Measurements from ENCODE around the gene TRIM47.

TRIM47 gene

DNA sequence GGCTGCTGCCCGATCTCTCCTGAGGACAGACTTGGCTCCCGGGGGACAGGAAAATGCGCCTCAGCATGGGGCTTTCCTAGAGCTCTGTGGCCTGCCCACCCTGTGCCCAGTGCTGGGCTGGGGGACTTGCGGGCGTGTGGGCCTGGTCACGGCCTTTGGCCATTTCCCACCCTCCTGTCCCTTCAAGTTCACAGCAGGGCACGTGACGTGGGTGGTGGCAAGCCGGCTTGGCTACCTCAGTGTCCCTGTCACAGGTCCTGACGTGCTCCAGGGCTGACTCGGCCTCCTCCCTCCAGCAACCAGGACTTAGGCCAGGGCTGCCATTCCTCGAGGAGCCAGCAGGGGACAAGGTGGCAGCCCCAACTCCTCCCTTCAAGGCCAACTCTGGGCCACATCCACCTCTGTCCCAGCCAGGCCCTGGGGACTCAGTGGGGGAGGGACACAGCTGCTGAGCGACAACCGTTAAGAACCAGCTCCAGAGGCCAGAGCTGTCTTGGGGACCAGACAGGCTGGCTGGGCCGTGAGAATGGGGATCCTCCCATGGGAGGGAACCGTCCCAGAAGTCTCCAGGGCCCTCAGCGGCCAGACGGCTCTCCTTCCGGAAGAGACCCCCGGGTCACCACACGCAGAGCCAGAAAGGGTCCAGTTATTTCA lies 33.2 kb downstream of the TRIM47 start:
- peak; percentile 65 to 81 for DNase-seq

DNA sequence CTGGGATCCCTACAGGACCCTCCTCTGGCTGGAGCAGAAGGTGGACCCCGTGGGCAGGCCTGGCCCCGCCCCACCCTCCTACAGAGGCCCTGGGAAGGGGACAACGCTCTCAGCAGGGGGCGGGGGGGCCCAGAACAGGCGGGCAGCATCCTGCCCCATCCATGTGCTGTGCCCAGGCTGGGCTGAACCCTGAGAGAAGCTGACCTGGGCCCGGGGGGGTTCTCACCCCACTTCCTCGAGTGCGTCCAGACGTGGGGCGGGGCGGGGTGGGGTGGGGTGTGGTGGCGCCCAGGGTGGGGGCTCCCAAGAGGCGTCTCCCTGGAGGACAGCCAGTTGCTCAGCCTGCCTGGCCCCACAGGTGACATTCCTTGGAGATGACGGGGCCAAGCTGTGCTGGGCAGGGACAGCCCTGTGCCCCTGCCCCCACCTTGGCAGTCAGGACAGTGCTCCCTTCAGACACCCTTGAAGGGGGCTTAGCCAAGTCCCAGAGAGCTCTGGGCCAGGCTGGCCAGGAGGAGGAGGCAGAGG lies 33.8 kb downstream of the TRIM47 start:
- DNase-seq, result peak in 1 of 2 donors; percentile 39

DNA sequence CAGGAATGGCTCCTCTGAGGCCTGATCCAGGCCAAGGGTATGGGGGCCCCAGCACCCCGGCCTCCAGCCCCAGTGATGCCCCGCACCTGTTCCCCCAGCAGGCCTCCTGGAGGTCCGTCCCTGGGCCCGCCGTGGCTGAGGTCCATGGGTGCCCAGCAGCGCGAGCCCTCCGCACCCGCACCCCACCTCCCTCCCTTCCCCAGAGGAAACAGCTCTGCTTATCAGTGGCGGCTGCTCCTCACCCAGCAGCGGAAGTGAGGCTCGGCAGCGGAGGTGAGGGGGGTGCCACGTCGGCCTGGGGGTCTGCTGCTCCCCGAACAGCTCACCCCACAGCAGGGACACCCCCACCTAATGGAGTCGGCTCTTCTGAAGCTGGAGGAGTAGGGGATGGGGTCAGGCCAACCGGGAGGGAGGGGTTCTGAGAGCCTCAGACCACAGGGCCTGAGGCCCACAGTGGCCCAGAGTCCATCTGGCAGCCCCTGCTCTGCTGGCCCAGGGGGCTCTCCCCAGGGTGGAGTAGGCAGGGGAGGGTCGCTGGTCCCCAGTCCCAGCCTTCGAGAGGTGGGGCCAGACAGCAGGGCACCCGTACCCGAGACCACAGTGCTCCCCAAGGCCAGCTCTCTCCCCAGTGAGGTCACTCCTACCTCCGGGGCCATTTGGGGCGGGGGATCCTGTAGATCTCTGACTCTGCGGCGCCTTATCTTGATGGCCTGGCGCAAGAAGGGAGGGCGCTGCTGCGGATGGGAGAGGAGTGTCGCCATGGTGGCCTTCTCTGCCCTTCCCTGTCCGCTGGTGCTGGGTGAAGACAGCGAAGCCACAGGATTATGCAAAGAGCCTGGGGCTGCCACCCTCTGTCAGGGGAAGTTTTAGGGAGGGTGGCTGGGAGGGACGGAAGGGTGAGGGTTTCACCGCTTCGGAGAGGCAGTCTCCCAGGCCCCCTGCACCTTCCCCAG lies 34.5 kb downstream of the TRIM47 start, which contains the start of gene UNC13D:
Gene UNC13D (minus strand): TSS at position 828 of the 953 bp plus-strand sequence. CDS start 67 bp downstream, at position 761.
- peak; percentile 63 to 73 for DNase-seq

DNA sequence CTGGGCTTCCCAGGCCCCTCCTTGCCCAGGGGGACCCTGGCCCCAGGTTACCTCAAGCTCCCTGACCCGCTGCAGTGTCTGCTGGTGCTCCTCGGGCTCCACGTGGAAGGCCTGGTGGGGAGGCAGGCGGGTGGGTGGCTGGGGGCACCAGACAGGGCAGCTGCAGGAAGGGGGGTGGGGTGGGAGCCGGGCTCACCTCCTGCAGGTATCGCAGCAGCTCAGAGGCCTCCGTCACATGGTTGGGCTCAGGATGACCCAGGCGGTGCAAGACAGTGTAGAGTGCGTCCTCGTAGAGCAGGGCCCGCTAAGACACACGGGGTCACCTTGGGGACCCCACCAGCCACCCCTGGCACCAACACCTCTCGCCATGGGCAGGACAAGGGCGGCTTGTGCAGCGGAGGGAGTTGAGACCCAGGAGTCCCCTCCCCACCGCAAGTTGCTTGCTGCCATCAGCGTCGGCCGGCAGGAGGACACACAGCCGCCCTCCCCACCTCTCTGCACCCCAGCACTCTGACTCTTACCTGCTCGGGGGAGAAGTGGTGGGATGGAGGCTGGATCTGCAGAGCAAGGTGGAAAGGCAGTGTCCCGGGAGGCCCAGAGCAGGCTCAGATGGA lies 35.3 kb downstream of the TRIM47 start:
- peak; percentile 21 to 36 for DNase-seq

DNA sequence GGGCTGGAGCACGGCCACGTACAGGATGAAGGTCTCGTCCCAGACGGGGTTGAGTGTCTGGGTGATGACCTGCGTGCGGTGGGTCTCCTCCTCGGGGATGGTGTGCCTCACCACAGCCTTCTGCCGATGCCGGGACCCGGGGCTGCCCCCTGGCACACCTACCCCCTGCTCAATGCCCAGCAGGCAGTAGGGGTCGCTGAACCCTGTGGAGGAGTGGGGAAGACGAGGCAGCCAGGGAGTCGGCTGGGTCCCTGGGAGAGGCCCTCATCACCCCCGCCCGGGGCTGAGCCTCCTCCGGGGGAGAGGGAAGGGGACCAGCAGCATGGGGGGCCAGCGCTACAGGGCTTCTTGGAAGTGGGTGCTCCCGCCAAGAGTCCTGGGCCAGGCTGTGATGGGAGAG lies 36.0 kb downstream of the TRIM47 start:
- DNase-seq, result no peak

DNA sequence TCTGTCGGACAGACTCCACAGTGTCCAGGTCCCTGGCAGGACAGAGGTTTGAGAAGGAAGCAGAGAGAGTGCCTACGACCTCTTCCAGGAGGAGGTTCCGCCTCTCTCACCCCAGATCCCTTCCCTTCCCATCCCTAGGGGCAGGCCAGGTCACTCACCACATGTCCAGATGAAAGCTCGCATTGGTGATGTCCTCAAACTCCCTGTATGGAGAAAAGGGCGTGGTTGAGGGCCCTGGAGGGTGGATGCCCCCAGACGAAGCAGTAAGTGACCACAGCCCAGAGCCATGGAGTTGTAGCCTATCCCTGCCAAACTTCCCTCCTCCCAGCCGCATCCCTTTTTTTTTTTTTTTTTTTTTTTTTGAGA lies 37.6 kb downstream of the TRIM47 start:
- DNase-seq, result no peak

DNA sequence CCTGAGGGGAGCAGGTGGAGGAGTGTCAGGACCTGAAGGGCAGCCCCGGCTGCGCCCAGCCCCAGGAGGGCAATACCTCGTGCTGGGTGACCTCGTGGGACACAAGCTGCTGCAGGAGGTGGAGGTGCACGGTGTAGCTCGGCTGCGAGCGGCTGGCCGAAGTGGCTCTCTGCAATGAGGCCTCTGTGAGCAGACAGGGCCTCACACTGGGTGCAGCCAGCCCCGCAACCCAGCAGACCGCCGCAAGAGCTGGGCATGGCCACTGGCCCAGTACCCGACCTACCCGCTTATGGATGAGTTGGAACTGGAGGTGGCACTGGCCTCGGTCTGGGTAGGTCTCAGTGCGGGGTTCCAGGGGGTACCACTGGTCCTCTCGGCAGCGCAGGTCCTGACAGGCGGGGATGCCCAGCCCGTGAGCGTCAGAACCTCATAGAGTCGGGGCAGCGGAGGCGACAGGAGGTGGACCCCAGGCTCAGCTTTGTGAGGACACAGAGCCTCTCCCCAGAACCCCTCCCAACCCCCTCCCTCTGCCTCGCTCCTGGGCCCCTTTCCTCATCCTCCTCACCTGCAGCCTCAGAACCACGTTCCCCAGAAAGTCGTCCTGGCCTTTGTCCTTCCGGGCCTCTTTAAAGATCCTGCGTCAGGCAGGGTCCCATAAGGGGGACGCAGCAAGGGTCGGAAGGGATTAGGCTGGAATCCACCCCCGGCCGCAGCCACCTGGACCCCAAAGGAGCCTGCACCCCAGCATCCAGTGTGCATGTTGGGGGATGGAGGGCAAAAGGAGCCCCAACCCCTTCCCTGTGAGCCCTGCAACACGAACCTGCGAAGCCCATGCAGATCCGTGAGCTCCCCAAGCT lies 38.2 kb downstream of the TRIM47 start:
- no peak for DNase-seq

DNA sequence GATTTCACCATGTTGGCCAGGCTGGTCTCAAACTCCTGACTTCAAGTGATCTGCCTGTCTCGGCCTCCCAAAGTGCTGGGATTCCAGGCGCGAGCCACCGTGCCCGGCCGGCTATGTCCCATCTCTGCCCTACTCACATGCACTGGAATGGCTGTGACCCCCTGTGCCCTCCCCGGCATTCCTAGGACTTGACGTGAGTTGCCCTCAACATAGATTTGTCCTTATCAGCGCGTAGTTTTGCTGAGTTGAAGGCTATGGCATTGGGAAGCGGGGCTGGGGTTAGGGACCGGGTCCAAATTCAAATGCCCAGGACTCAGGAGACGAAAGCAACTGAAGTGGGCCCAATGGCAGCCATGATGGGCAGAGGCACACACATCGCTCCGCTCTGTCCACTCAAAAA lies 40.0 kb downstream of the TRIM47 start:
- DNase-seq, result no peak

DNA sequence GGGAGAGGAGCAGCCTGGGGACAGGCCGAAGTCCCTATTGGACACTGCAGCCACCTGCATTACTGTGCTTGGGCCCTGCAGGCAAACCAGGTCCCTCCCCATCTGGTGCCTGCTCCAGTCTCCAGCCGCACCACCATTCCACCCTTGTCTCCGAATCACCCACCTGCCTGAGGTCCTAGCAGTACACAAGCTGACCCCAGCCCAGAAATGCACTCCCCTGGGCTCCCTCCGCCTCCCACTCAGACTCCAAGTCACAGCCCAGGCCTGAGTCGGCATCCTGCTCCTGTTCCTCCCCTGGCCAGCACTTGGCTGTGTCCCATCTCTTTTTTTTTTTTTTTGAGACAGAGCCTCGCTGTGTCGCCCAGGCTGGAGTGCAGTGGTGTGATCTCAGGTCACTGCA lies 40.5 kb downstream of the TRIM47 start:
- no peak for DNase-seq

DNA sequence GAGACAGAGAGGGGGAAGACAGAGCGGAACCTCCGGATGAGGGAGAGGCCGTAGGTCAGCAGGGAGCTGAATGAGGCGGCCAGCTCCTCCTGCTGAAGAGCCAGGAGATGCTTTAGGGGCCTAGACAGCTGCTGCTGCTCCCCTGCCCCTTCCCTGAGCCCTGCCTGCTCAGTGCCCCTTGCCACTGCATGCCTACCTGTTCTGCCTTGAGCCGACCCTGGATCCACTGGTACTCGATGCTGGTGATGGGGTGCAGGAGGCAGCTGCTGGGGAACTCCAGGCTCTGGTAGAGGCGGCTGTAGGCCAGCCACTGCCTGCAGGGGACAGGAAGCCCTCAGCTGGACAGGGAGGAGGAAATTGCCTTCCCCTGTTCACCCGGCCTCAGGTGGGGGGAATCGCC lies 41.8 kb downstream of the TRIM47 start:
- DNase-seq, result no peak

DNA sequence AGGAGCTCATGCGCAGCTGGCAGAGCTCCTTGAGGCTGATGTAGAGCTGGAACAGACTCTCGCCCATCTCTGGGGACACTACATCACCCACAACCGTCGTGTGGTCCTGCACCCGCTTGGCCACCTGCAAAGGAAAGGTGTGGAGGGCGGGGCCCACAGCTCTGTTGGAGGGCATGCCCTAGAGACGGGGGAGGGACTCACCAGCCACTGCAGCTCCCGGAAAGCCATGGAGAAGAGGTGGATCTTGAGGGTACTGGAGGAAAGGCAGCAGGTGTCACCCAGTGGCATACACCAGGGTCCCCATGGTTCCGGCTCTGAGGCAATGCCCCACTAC lies 42.8 kb downstream of the TRIM47 start:
- no peak for DNase-seq

DNA sequence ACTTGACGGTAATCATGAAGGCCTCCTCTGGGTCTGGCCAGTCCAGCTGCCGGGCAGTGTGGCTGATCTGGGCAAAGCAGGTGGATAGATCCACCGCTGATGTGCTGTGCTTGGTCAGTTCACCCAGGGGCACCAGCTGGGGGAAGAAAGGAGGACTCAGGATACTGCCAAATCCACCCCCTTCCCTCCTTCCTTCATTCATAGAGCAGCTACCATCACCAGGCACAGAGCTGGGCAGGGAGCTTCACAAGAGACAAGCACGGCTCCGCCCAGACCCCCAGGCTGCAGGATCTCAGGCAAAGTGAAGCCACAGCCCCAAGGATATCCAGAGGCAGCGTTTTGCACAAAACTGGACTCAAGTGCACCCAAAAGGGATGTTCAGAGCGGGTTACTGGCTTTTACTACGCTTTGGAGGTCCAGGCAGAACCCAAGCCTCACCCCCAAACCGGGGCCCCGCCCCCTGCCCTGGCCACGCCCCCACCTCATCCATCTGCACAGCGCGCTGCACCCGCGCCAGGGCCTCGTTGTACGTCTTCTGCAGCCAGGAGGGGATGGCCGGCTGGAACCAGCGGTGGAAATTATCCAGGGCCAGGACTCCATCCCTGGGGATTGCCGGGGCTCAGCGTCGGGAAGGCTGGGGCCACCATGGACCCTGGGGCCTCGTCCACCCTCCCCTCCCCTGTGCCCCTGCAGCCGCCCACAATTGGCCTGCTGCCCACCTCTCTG lies 43.3 kb downstream of the TRIM47 start:
- DNase-seq, result no peak

DNA sequence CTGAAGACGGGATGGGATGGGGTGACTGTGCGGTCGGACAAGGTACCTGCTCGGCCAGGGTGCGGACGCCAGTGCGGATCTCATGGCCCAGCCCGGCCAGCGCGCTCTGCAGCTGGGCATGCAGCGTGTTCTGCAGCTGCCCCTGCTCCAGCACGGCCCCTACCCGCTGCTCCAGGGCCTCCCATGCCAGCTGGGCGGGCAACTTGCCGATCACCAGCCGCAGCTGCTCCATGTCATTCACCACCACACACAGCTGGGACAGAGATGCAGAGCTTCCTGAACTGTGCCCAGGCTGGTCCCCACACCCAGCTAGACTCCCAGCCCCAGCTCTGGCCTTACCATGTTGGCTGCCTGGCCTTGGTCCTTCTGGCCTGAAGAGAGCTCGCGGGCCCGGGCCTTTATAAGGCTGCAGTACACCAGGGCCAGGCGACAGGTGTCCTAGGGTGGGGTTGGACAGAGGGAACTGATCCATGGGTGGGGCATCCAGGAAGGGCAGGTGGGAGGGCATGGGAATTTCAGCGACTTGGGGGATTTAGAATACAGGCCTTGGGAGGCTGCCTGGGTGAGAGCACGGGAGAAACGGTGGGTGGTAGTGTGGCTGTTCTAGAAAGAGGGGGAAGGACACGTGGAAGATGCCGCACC lies 44.0 kb downstream of the TRIM47 start:
- no peak for DNase-seq

DNA sequence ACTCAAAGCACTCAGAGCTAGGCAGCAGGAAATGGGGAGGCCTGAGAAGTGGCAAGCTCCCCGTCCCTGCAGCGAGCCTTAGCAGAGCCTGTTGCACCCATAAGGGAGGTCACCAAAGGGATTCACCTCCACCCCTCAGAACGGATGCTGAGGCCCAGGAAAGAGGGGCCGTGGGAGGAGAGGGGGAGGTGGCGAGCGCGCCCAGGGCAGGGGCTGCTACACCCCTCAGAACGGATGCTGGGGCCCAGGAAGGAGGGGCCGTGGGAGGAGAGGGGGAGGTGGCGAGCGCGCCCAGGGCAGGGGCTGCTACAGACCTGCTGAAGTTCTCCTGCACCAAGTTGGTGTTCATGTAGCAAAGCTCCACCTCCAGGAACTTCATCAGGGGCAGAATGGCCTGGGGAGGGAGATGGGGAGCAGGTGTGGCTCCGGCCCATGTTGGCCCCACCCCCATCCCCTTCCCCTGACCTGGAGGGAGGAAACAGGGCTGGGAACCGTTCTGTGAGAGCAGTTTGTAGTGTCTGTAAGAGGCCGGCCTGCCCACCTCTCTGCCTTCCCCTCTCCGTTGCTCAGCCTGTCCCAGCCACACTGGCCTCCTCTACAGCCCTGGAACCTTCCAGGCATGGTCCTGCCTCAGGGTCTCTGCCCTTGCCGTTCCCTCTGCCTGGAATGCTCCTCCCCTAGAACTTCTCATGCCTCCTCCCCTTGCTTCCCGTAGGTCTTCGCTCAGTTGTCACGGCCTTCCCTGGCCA lies 45.6 kb downstream of the TRIM47 start:
- DNase-seq, result peak in 1 of 2 donors; percentile 51

DNA sequence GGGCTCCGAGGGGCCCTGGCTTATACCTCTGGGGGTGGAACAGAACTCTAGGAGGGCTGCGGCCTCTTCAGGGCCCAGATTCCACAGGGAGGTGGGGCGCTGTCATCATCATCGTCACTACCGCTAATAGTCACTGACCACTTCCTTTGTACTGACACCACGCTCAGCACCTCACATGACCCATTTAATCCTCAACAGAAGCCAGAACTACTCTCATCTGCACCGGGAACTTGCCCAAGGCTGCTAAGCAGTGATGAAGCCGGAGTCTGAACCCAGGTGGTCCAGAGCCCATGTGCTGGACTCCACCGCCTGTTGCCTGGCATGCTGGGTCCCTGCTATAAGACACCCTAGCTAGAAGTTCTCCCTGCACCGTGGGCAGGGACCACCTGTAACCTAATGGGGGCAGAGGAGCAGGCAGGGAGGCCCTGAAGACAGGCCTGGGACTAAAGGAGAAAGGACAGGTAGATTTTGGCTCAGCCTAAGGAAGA lies 46.2 kb downstream of the TRIM47 start:
- DNase-seq, result peak; percentile 67 to 72

DNA sequence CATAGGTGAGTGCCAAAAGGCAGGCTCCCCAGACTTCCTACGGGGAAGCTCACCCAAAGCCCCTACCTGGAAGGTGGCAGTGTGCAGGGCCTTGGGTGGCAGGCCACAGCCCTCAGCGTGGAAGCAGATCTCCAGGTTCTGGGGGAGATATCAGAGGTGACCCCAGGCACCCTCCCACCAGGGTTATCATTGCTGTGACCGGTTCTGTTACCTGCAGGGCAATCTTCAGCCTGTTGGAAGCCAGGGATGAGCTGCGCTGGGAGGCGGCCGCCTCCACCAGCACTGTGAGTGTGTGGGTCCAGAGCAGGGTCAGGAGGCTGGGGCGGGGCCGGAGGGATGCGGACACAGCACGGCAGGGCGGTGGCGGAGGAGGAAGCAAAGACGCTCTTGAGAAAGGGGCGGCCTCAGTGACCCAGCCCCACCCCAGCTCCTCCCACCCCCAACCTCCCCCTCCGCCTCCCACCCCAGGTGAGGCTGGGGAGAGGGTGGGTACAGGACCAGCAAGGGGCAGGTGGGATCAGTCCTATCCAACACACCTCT lies 47.3 kb downstream of the TRIM47 start:
- DNase-seq, result no peak

DNA sequence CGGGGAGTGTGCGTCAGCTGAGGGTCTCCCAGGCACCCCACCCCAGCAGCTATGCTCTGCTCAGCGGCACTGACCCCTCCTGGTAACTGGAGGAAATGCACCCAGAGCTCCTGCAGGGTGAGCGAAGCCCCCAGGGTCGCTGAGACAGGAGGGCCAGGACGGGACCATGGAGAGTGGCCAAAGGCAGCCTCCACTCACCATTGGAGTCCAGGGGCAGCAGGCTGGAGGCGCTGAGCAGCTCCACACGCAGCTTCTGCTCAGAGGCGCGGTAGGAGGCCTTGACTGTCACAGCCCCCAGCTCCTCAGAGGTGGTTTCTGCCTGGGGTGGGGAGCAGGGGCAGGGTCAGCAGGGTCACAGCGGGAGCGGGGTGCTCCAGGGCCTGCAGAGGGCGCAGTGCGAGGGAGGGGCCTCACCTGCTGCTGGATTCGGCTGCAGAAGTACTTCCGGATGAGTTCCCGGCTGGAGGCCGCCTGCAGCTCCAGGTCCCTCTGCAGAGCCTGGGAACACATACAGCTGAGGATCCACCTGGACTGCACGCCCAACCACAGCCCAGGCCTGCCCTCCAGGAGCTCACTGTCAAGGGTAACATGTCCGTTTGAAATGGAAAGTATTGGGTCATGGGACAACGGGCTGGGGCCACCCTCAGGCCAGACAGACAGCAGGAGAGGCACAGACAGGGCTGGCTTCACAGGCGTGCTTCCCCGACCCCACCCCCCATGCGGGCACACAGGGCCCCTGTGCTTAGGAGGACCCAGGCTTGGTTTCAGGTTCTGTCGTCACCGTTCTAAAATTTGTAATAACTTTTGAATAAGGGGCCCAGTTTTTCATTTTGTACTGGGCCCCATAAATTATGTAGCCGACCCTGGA lies 48.0 kb downstream of the TRIM47 start:
- DNase-seq, result peak; percentile 28 to 36

DNA sequence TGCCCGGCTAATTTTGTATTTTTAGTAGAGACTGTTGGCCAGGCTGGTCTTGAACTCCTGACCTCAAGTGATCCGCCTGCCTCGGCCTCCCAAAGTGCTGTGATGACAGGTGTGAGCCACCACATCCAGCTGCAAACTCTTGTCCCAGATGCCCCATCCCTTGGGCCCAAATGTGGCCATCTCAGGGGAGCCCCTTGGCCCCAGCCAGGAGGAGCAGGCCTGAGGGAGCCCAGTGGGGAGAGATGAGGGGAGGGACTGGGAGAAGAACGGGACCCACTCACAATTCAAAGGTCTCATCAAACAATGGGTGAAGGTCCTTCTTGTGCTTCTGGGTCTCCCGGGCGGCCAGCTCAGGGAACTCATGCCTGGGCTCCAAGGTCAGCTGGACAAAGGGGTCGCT lies 48.6 kb downstream of the TRIM47 start:
- no peak for DNase-seq

DNA sequence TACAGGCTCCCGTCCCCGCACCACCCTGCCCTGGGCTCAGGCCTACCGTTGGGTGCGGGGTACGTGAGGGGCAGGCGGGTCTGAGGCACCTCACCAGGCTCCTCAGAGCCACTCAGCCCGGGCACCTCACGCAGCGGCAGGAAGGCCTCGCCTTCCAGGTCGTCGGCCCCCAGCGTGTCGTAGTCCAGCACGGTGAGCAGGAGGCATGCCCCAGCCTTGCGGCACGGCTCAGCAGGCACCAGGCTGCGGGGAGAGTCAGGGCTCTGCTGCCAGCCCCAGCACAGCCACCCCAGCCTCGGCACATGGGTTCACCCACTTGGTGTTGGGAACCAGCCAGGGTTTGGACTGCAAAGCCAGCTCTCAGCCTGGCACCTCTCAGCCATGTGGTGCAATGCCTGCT lies 49.6 kb downstream of the TRIM47 start:
- DNase-seq, result no peak
